Measurements from ENCODE around the gene FKBP1B.

Gene FKBP1B

GRCh38 chr2:24017711-24018110, 31.8 kb upstream of the FKBP1B start:
- Histone ChIP-seq H3K4me2 (ENCODE audit: insufficient read depth, low read length) (no peak overlapping the region), H3K27ac (ENCODE audit: low read length) (no peak overlapping the region), H3K4me1 (ENCODE audit: insufficient read depth, low read length) (no peaks in the 10 kb centered on the region), H4K20me1 (ENCODE audit: insufficient read depth, low read length) (no peaks in the 10 kb centered on the region; the same call in 1 of the 2 replicates), H3K27me3 (ENCODE audit: insufficient read depth, low read length, poor library complexity) (no peaks in the 10 kb centered on the region), H3K9me3 (ENCODE audit: insufficient read depth, low read length, severe bottlenecking) (no peaks in the 10 kb centered on the region), H3K36me3 (ENCODE audit: insufficient read depth, low read length) (peaks cover 5% of the 10 kb centered on the region), H3K79me2 (ENCODE audit: insufficient read depth, low read length) (no peaks in the 10 kb centered on the region), H3K9ac (ENCODE audit: low read depth, low read length) (no peak overlapping the region), H2AFZ (ENCODE audit: low read depth, low read length) (no peak overlapping the region), H3K4me3 (ENCODE audit: low read depth in 1 of 2, low read length in 2 of 2) (no peak overlapping the region)
- no peak for DNase-seq
- TF ChIP-seq EZH2 (IDR thresholded peaks at IDR 0.05; ENCODE audit: borderline replicate concordance, low read depth, low read length, severe bottlenecking), result no peak
- TF ChIP-seq, protein P1, sequence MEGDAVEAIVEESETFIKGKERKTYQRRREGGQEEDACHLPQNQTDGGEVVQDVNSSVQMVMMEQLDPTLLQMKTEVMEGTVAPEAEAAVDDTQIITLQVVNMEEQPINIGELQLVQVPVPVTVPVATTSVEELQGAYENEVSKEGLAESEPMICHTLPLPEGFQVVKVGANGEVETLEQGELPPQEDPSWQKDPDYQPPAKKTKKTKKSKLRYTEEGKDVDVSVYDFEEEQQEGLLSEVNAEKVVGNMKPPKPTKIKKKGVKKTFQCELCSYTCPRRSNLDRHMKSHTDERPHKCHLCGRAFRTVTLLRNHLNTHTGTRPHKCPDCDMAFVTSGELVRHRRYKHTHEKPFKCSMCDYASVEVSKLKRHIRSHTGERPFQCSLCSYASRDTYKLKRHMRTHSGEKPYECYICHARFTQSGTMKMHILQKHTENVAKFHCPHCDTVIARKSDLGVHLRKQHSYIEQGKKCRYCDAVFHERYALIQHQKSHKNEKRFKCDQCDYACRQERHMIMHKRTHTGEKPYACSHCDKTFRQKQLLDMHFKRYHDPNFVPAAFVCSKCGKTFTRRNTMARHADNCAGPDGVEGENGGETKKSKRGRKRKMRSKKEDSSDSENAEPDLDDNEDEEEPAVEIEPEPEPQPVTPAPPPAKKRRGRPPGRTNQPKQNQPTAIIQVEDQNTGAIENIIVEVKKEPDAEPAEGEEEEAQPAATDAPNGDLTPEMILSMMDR (IDR thresholded peaks at IDR 0.05; ENCODE audit: borderline replicate concordance, extremely low read depth, low read length, poor library complexity, severe bottlenecking), result no peak
- no peak for ATAC-seq (ENCODE audit: insufficient read depth, low read depth)

DNA sequence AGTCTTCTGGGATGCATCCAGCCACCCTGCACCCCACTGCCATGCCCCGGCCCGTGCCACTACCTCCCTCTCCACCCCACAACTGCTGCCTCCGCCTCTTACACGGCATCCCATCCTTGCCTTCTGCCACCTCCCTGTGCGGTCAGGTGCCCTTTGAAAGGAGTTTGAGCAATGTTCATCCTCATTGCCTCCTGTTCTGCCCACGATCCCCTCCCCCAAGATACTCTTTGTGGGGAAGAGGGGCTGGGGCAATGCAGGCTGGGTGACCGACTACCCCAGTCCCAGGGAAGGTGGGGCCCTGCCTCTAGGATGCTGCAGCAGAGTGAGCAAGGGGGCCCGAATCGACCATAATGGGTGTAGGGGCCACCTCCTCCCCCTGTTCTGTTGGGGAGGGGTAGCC, 31.3 kb upstream of the FKBP1B start:
- no peaks in the 10 kb centered on the region; the same call in 1 of the 2 replicates for H4K20me1 ChIP-seq (ENCODE audit: insufficient read depth, low read length)
- H3K4me3 ChIP-seq (ENCODE audit: low read depth in 1 of 2, low read length in 2 of 2), result no peak overlapping the region
- H3K4me1 ChIP-seq (ENCODE audit: insufficient read depth, low read length), result no peaks in the 10 kb centered on the region
- no peak overlapping the region for H3K27ac ChIP-seq (ENCODE audit: low read length)
- H3K36me3 ChIP-seq (ENCODE audit: insufficient read depth, low read length), result peaks cover 11% of the 10 kb centered on the region
- H3K4me2 ChIP-seq (ENCODE audit: insufficient read depth, low read length), result no peak overlapping the region
- DNase-seq (no peak), ATAC-seq (ENCODE audit: insufficient read depth, low read depth) (no peak)
- no peak overlapping the region for H3K9ac ChIP-seq (ENCODE audit: low read depth, low read length)
- H2AFZ ChIP-seq (ENCODE audit: low read depth, low read length), result no peak overlapping the region
- TF ChIP-seq, protein P1 (IDR thresholded peaks at IDR 0.05; ENCODE audit: borderline replicate concordance, extremely low read depth, low read length, poor library complexity, severe bottlenecking), result no peak
- TF ChIP-seq EZH2 (IDR thresholded peaks at IDR 0.05; ENCODE audit: borderline replicate concordance, low read depth, low read length, severe bottlenecking), result no peak
- H3K79me2 ChIP-seq (ENCODE audit: insufficient read depth, low read length), result no peaks in the 10 kb centered on the region
- no peaks in the 10 kb centered on the region for H3K27me3 ChIP-seq (ENCODE audit: insufficient read depth, low read length, poor library complexity)
- H3K9me3 ChIP-seq (ENCODE audit: insufficient read depth, low read length, severe bottlenecking), result no peaks in the 10 kb centered on the region

GRCh38 chr2:24019729-24020128, 29.8 kb upstream of the FKBP1B start:
- Histone ChIP-seq H3K79me2 (ENCODE audit: insufficient read depth, low read length) (no peaks in the 10 kb centered on the region), H3K4me1 (ENCODE audit: insufficient read depth, low read length) (no peaks in the 10 kb centered on the region), H3K27me3 (ENCODE audit: insufficient read depth, low read length, poor library complexity) (no peaks in the 10 kb centered on the region), H3K9ac (ENCODE audit: low read depth, low read length) (no peak overlapping the region), H3K36me3 (ENCODE audit: insufficient read depth, low read length) (peaks cover 26% of the 10 kb centered on the region), H3K27ac (ENCODE audit: low read length) (no peak overlapping the region), H2AFZ (ENCODE audit: low read depth, low read length) (no peak overlapping the region), H4K20me1 (ENCODE audit: insufficient read depth, low read length) (peaks cover 3% of the 10 kb centered on the region), H3K9me3 (ENCODE audit: insufficient read depth, low read length, severe bottlenecking) (no peaks in the 10 kb centered on the region), H3K4me2 (ENCODE audit: insufficient read depth, low read length) (no peak overlapping the region), H3K4me3 (ENCODE audit: low read depth in 1 of 2, low read length in 2 of 2) (no peak overlapping the region)
- DNase-seq, result no peak
- TF ChIP-seq, protein P1 (IDR thresholded peaks at IDR 0.05; ENCODE audit: borderline replicate concordance, extremely low read depth, low read length, poor library complexity, severe bottlenecking), result no peak
- TF ChIP-seq EZH2 (IDR thresholded peaks at IDR 0.05; ENCODE audit: borderline replicate concordance, low read depth, low read length, severe bottlenecking), result no peak
- no peak for ATAC-seq (ENCODE audit: insufficient read depth, low read depth)

GRCh38 chr2:24020244-24020643, 29.3 kb upstream of the FKBP1B start:
- Histone ChIP-seq H3K4me2 (ENCODE audit: insufficient read depth, low read length) (no peak overlapping the region), H3K9ac (ENCODE audit: low read depth, low read length) (no peak overlapping the region), H3K4me3 (ENCODE audit: low read depth in 1 of 2, low read length in 2 of 2) (no peak overlapping the region), H3K4me1 (ENCODE audit: insufficient read depth, low read length) (no peaks in the 10 kb centered on the region), H3K79me2 (ENCODE audit: insufficient read depth, low read length) (no peaks in the 10 kb centered on the region), H3K27me3 (ENCODE audit: insufficient read depth, low read length, poor library complexity) (no peaks in the 10 kb centered on the region), H3K36me3 (ENCODE audit: insufficient read depth, low read length) (peaks cover 31% of the 10 kb centered on the region), H4K20me1 (ENCODE audit: insufficient read depth, low read length) (peaks cover 8% of the 10 kb centered on the region), H3K27ac (ENCODE audit: low read length) (no peak overlapping the region), H2AFZ (ENCODE audit: low read depth, low read length) (no peak overlapping the region), H3K9me3 (ENCODE audit: insufficient read depth, low read length, severe bottlenecking) (no peaks in the 10 kb centered on the region)
- TF ChIP-seq, protein P1 (IDR thresholded peaks at IDR 0.05; ENCODE audit: borderline replicate concordance, extremely low read depth, low read length, poor library complexity, severe bottlenecking), result no peak
- ATAC-seq (ENCODE audit: insufficient read depth, low read depth) (no peak), DNase-seq (no peak)

All from DND-41 (cell line).